Coronary artery (tissue), 2 donors: ENCODE results near the gene TXLNG.
"Not testable (repeated sequence)": the region's sequence is repeated elsewhere in the genome, so short reads cannot be mapped to it uniquely, and the experiment has no call there.

ENCODE experiments used
- DNase-seq: peaks from one replicate; pipeline ENCODE4 v3.0.0-alpha.2; 2017; ENCODE audit warnings: low spot score
- H3K27ac ChIP-seq, 2 donors: fragments of 200-600 bp; sonication (generic); one replicate each; pipeline ENCODE4 v1.5.1; 2016 to 2019
- H3K4me3 ChIP-seq: fragments of 200-600 bp; sonication (generic); 2 replicates; pipeline ENCODE4 v1.5.1; 2016; ENCODE audit warnings: mild to moderate bottlenecking, moderate library complexity
- CTCF ChIP-seq: fragments of 200-600 bp; sonication (generic); IDR thresholded peaks from one replicate; pipeline ENCODE4 v1.5.1; 2019; ENCODE audit warnings: antibody characterized with exemption

TXLNG gene

GRCh38 chrX:16771483-16772398, 14.5 kb upstream of the TXLNG start:
- TF ChIP-seq CTCF, result no peak
- no peak for DNase-seq
- H3K4me3 ChIP-seq, result no peak overlapping the region
- H3K27ac ChIP-seq, result no peak overlapping the region

GRCh38 chrX:16772460-16772859, 13.8 kb upstream of the TXLNG start:
- Histone ChIP-seq H3K4me3 (no peak overlapping the region), H3K27ac (no peak overlapping the region)
- no peak for DNase-seq
- no peak for TF ChIP-seq CTCF

GRCh38 chrX:16774746-16775145, 11.5 kb upstream of the TXLNG start:
- TF ChIP-seq CTCF, result no peak
- no peak for DNase-seq
- H3K27ac ChIP-seq, result no peak overlapping the region
- H3K4me3 ChIP-seq, result no peak overlapping the region

GRCh38 chrX:16778545-16778944, 7.7 kb upstream of the TXLNG start:
- no peak for TF ChIP-seq CTCF
- H3K4me3 ChIP-seq, result no peak overlapping the region
- no peak overlapping the region for H3K27ac ChIP-seq
- no peak for DNase-seq

GRCh38 chrX:16778993-16779392, 7.3 kb upstream of the TXLNG start:
- no peak overlapping the region for H3K4me3 ChIP-seq
- DNase-seq, result no peak
- H3K27ac ChIP-seq, result no peak overlapping the region
- TF ChIP-seq CTCF, result no peak

GRCh38 chrX:16779815-16780214, 6.5 kb upstream of the TXLNG start:
- not testable (repeated sequence) for H3K4me3 ChIP-seq, DNase-seq, H3K27ac ChIP-seq

GRCh38 chrX:16783452-16783851, 2.8 kb upstream of the TXLNG start:
- no peak overlapping the region for H3K27ac ChIP-seq
- no peak for TF ChIP-seq CTCF
- H3K4me3 ChIP-seq, result no peak overlapping the region
- DNase-seq, result no peak

- DNase-seq, H3K4me3 ChIP-seq, H3K27ac ChIP-seq: not testable (repeated sequence)
These were observed 1.8 kb upstream of the TXLNG start for GRCh38 chrX:16784440-16784839.
